ENCODE measurements around the gene ACTR1A.

- TF ChIP-seq, protein P1, sequence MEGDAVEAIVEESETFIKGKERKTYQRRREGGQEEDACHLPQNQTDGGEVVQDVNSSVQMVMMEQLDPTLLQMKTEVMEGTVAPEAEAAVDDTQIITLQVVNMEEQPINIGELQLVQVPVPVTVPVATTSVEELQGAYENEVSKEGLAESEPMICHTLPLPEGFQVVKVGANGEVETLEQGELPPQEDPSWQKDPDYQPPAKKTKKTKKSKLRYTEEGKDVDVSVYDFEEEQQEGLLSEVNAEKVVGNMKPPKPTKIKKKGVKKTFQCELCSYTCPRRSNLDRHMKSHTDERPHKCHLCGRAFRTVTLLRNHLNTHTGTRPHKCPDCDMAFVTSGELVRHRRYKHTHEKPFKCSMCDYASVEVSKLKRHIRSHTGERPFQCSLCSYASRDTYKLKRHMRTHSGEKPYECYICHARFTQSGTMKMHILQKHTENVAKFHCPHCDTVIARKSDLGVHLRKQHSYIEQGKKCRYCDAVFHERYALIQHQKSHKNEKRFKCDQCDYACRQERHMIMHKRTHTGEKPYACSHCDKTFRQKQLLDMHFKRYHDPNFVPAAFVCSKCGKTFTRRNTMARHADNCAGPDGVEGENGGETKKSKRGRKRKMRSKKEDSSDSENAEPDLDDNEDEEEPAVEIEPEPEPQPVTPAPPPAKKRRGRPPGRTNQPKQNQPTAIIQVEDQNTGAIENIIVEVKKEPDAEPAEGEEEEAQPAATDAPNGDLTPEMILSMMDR (conservative IDR thresholded peaks at IDR 0.05 in 1 of 2, IDR thresholded peaks at IDR 0.05 in 1 of 2; ENCODE audit: extremely low read depth in 1 of 2, insufficient read depth in 1 of 2, low read depth in 1 of 2, low read length in 2 of 2): no peak
- no peak for TF ChIP-seq EZH2 (IDR thresholded peaks at IDR 0.05; ENCODE audit: borderline replicate concordance, low read length)
These were observed 64.1 kb downstream of the ACTR1A start for GRCh38 chr10:102438374-102438773.
